ENCODE data around the gene HS6ST2. TPM values are rescaled to one million over a fixed set of nuclear protein-coding genes. Genes with fewer than 3 reads are reported as not detected.

Gene HS6ST2
- total and polyA plus RNA-seq, 2 donors from 2014 or later: 2.0 to 11.9 TPM

DNA sequence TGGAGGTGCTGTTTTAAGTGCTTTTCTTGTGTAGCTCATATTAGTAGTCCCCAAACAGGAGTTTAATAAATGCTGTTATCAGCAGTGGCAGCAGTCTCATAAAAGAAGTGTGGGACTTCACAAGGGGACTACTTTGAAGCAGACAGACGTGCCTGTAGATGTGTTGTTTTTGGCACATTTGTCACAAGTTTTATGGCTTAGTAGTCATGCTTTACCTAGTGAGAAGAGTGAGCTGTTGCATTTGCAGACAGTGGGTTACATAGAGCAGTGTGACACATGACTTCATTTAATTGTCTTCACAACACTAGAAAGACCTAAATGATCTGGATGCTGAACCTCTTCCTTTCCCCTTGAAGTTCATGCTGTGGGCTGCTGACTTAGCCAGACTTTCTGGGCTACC is 320.1 kb downstream of the HS6ST2 start:
- no peaks in the 10 kb centered on the region for H3K27me3 ChIP-seq (ENCODE audit: control insufficient read depth, insufficient read depth, low read length)
- no peak overlapping the region for H3K27ac ChIP-seq (ENCODE audit: low read depth in 2 of 2, low read length in 2 of 2)
- no peak overlapping the region for H3K4me3 ChIP-seq (ENCODE audit: low read length in 3 of 3)
- no peak overlapping the region for H3K9ac ChIP-seq (ENCODE audit: low read length in 3 of 3)
- TF ChIP-seq, protein P1, sequence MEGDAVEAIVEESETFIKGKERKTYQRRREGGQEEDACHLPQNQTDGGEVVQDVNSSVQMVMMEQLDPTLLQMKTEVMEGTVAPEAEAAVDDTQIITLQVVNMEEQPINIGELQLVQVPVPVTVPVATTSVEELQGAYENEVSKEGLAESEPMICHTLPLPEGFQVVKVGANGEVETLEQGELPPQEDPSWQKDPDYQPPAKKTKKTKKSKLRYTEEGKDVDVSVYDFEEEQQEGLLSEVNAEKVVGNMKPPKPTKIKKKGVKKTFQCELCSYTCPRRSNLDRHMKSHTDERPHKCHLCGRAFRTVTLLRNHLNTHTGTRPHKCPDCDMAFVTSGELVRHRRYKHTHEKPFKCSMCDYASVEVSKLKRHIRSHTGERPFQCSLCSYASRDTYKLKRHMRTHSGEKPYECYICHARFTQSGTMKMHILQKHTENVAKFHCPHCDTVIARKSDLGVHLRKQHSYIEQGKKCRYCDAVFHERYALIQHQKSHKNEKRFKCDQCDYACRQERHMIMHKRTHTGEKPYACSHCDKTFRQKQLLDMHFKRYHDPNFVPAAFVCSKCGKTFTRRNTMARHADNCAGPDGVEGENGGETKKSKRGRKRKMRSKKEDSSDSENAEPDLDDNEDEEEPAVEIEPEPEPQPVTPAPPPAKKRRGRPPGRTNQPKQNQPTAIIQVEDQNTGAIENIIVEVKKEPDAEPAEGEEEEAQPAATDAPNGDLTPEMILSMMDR (IDR thresholded peaks at IDR 0.05; ENCODE audit: borderline replicate concordance, extremely low read depth, insufficient read depth): no peak
- H3K4me1 ChIP-seq (ENCODE audit: control insufficient read depth in 2 of 3, insufficient read depth in 2 of 3, low read depth in 1 of 3, low read length in 3 of 3): no peaks in the 10 kb centered on the region
- no peaks in the 10 kb centered on the region for H3K36me3 ChIP-seq (ENCODE audit: control insufficient read depth in 2 of 3, insufficient read depth in 3 of 3, low read length in 3 of 3)
- DNase-seq (peak in 1 of 5 donors; percentile 12), FAIRE-seq (no peak)
- H3K9me3 ChIP-seq (ENCODE audit: control insufficient read depth in 2 of 3, insufficient read depth in 1 of 3, low read length in 3 of 3): no peaks in the 10 kb centered on the region
- intact Hi-C loops (cut with DNase I): no loop called here

DNA sequence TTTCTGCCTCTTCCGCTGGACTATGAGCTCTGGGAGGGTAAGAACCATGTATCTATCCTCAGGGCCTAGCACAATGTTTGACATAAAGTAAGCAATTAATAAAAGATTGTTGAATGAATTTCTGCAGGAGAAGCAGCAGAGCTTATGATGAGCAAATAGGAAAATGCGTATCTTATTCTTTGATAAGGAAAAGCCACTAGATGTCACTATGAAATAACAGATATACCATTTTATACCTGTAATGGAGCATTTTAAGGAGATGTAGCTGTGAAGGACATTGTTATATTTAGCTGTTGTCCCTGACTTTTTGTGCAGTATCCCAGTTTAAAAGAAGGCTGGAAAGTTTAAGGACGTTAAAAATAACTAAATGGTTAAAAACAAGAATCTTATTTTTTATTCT is 322.3 kb downstream of the HS6ST2 start:
- TF ChIP-seq, protein P1 (IDR thresholded peaks at IDR 0.05; ENCODE audit: borderline replicate concordance, extremely low read depth, insufficient read depth): no peak
- H3K36me3 ChIP-seq (ENCODE audit: control insufficient read depth in 2 of 3, insufficient read depth in 3 of 3, low read length in 3 of 3): no peaks in the 10 kb centered on the region
- H3K9me3 ChIP-seq (ENCODE audit: control insufficient read depth in 2 of 3, insufficient read depth in 1 of 3, low read length in 3 of 3): no peaks in the 10 kb centered on the region
- no peak overlapping the region for H3K4me3 ChIP-seq (ENCODE audit: low read length in 3 of 3)
- no peak overlapping the region for H3K27ac ChIP-seq (ENCODE audit: low read depth in 2 of 2, low read length in 2 of 2)
- H3K9ac ChIP-seq (ENCODE audit: low read length in 3 of 3): no peak overlapping the region
- FAIRE-seq (peak; percentile 27), DNase-seq (peak in 1 of 5 donors; percentile 13)
- intact Hi-C loops (cut with DNase I): no loop called here
- H3K4me1 ChIP-seq (ENCODE audit: control insufficient read depth in 2 of 3, insufficient read depth in 2 of 3, low read depth in 1 of 3, low read length in 3 of 3): peaks cover 0 to 3% (median 0%) of the 10 kb centered on the region in 3 donors
- peaks cover 4% of the 10 kb centered on the region for H3K27me3 ChIP-seq (ENCODE audit: control insufficient read depth, insufficient read depth, low read length)

DNA sequence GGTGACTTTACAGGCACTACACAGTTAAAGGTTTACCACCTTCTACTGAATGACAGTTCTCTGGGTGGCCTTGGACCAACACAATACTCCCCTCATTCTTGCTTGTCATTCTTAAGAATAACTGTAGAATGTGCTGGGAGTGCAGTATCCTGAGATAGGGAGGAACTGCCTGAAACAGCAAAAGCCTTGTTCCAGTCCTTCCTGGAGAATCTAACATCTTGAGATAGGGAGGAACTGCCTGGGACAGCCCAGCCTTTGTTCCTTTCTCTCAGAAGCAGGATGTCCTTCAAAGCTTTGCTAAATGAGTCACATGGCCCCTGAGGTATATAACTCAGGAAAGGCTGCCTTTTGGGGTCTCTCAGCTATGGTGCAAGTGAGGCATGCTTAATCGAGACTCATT is 323.9 kb downstream of the HS6ST2 start:
- TF ChIP-seq, protein P1 (IDR thresholded peaks at IDR 0.05; ENCODE audit: borderline replicate concordance, extremely low read depth, insufficient read depth): no peak
- Histone ChIP-seq H3K36me3 (ENCODE audit: control insufficient read depth in 2 of 3, insufficient read depth in 3 of 3, low read length in 3 of 3) (no peaks in the 10 kb centered on the region), H3K4me1 (ENCODE audit: control insufficient read depth in 2 of 3, insufficient read depth in 2 of 3, low read depth in 1 of 3, low read length in 3 of 3) (peaks cover 0 to 3% (median 0%) of the 10 kb centered on the region in 3 donors), H3K4me3 (ENCODE audit: low read length in 3 of 3) (no peak overlapping the region), H3K9ac (ENCODE audit: low read length in 3 of 3) (no peak overlapping the region), H3K27me3 (ENCODE audit: control insufficient read depth, insufficient read depth, low read length) (peaks cover 4% of the 10 kb centered on the region), H3K9me3 (ENCODE audit: control insufficient read depth in 2 of 3, insufficient read depth in 1 of 3, low read length in 3 of 3) (no peaks in the 10 kb centered on the region), H3K27ac (ENCODE audit: low read depth in 2 of 2, low read length in 2 of 2) (no peak overlapping the region)
- DNase-seq: no peak
- FAIRE-seq: no peak
- intact Hi-C loops (cut with DNase I): no loop called here
